Activated CD4-positive, alpha-beta T cell treated with anti-CD3 and anti-CD28 coated beads, Interleukin-2, Interleukin-4, amounts not matched to agents 100 ng/mL and 50 ng/mL, durations not matched to agents 16 hours and 8 hours (primary cell): ENCODE data around the gene RPL27A.

Experiments
- DNase-seq: peaks from one replicate; pipeline ENCODE4 v3.0.0-alpha.2; 2020; ENCODE audit warnings: low spot score

The RPL27A gene

GRCh38 chr11:8699903-8700302 is 17.3 kb downstream of the RPL27A start:
- DNase-seq: no peak

- DNase-seq: no peak
Observed at GRCh38 chr11:8701891-8702597, 19.5 kb downstream of the RPL27A start.

- no peak for DNase-seq
Observed at GRCh38 chr11:8702598-8702915, 20.0 kb downstream of the RPL27A start.

GRCh38 chr11:8704136-8704535 is 21.5 kb downstream of the RPL27A start:
- DNase-seq: no peak

- no peak for DNase-seq
Observed at GRCh38 chr11:8705146-8705545, 22.6 kb downstream of the RPL27A start.

GRCh38 chr11:8706673-8707432 is 24.3 kb downstream of the RPL27A start:
- no peak for DNase-seq

GRCh38 chr11:8707541-8708191 is 25.1 kb downstream of the RPL27A start:
- DNase-seq: no peak

GRCh38 chr11:8709002-8709672 is 26.5 kb downstream of the RPL27A start:
- no peak for DNase-seq

- no peak for DNase-seq
Observed at GRCh38 chr11:8709777-8710176, 27.2 kb downstream of the RPL27A start.

- DNase-seq: no peak
Observed at GRCh38 chr11:8711895-8712442, 29.4 kb downstream of the RPL27A start.

- no peak for DNase-seq
Observed at GRCh38 chr11:8712506-8712905, 29.9 kb downstream of the RPL27A start.

GRCh38 chr11:8713760-8714454 is 31.3 kb downstream of the RPL27A start:
- DNase-seq: no peak

GRCh38 chr11:8714622-8715225 is 32.1 kb downstream of the RPL27A start:
- no peak for DNase-seq

GRCh38 chr11:8715501-8715900 is 32.9 kb downstream of the RPL27A start:
- DNase-seq: no peak

GRCh38 chr11:8717544-8717875 is 34.9 kb downstream of the RPL27A start:
- no peak for DNase-seq

GRCh38 chr11:8717876-8718753 is 35.5 kb downstream of the RPL27A start:
- no peak for DNase-seq

GRCh38 chr11:8719211-8719649 is 36.6 kb downstream of the RPL27A start:
- no peak for DNase-seq

- DNase-seq: no peak
Observed at GRCh38 chr11:8719721-8720120, 37.1 kb downstream of the RPL27A start.

- DNase-seq: no peak
Observed at GRCh38 chr11:8720352-8720751, 37.8 kb downstream of the RPL27A start.

- no peak for DNase-seq
Observed at GRCh38 chr11:8720868-8721608, 38.4 kb downstream of the RPL27A start.
